Neutrophil (primary cell): ENCODE data around the gene C11orf54.

Experiments
- H3K27ac ChIP-seq: fragments of 200-600 bp; sonication (generic); 2 replicates; pipeline ENCODE4 v1.5.1; 2016; ENCODE audit warnings: mild to moderate bottlenecking, moderate library complexity
- H3K27me3 ChIP-seq: fragments of 200-600 bp; sonication (generic); 2 replicates; pipeline ENCODE4 v1.6.0; 2016; ENCODE audit warnings: mild to moderate bottlenecking
- H3K36me3 ChIP-seq: fragments of 200-600 bp; sonication (generic); 2 replicates; pipeline ENCODE4 v1.5.1; 2017
- H3K4me1 ChIP-seq, 2 experiments: fragments of 200-600 bp in 1 of 2; sonication (generic) in 1 of 2; 1 replicate in 1 of 2; 2 replicates in 1 of 2; pipeline versions ENCODE4 v1.5.1 to v1.6.1; 2013 to 2016; ENCODE audit warnings: low read depth in 1 of 2, low read length in 1 of 2, mild to moderate bottlenecking in 1 of 2, moderate library complexity in 1 of 2; ENCODE audit not compliant: control insufficient read depth in 1 of 2, insufficient read depth in 1 of 2
- H3K4me3 ChIP-seq, 2 experiments: fragments of 200-600 bp in 1 of 2; sonication (generic) in 1 of 2; 1 replicate in 1 of 2; 2 replicates in 1 of 2; pipeline ENCODE4 v1.5.1; 2013 to 2016; ENCODE audit warnings: low read depth in 1 of 2, low read length in 1 of 2, mild to moderate bottlenecking in 1 of 2, moderate library complexity in 1 of 2
- H3K9me3 ChIP-seq: fragments of 200-600 bp; sonication (generic); 2 replicates; pipeline ENCODE4 v1.5.1; 2016
- TF ChIP-seq, protein P1 (sequence below): fragments of 200-600 bp; sonication (generic); IDR thresholded peaks from 2 replicates; pipeline ENCODE4 v1.5.1; 2016; ENCODE audit warnings: antibody characterized with exemption

C11orf54 gene

DNA sequence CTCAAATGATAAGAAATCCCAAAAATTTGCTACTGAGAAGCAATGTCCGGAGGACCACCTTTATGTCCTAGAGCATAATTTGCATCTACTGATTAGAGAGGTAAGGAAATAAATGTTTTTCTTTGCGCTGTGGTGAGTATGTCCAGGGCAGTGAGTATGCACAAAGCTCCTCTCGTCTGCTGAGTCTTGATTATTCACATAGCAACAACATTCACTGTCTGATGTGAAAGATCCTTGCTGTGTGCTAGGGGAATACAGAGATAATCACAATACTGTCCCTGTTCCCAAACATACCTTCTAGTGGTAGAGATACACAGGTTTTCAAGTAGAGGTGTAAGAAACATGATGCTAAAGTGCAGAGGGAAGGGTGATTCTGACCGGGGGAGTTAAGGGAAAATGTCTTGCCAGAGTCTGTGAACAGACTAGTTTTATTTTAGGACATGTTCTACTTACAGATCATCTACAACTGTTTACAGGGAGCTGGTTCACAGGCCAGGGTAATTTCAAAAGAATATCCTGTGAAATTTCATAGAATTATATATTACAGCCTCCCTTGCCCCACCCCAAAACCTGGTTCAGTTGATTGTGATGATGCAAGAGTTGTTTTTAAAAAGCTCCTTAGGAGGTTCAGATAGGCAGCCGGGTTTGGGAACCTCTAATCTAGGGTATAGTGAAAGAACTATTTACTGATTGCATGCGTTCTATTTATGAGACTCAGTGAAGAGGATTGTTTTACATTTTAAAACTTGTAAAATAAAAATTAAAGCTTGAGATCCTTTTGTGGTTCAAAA lies 55.2 kb downstream of the C11orf54 start:
- no peak overlapping the region for H3K27ac ChIP-seq
- H3K36me3 ChIP-seq, result peaks cover 95% of the 10 kb centered on the region
- H3K4me3 ChIP-seq, result no peak overlapping the region
- H3K27me3 ChIP-seq, result no peaks in the 10 kb centered on the region
- no peaks in the 10 kb centered on the region for H3K4me1 ChIP-seq
- TF ChIP-seq, protein P1, sequence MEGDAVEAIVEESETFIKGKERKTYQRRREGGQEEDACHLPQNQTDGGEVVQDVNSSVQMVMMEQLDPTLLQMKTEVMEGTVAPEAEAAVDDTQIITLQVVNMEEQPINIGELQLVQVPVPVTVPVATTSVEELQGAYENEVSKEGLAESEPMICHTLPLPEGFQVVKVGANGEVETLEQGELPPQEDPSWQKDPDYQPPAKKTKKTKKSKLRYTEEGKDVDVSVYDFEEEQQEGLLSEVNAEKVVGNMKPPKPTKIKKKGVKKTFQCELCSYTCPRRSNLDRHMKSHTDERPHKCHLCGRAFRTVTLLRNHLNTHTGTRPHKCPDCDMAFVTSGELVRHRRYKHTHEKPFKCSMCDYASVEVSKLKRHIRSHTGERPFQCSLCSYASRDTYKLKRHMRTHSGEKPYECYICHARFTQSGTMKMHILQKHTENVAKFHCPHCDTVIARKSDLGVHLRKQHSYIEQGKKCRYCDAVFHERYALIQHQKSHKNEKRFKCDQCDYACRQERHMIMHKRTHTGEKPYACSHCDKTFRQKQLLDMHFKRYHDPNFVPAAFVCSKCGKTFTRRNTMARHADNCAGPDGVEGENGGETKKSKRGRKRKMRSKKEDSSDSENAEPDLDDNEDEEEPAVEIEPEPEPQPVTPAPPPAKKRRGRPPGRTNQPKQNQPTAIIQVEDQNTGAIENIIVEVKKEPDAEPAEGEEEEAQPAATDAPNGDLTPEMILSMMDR, result no peak
- H3K9me3 ChIP-seq, result no peaks in the 10 kb centered on the region

DNA sequence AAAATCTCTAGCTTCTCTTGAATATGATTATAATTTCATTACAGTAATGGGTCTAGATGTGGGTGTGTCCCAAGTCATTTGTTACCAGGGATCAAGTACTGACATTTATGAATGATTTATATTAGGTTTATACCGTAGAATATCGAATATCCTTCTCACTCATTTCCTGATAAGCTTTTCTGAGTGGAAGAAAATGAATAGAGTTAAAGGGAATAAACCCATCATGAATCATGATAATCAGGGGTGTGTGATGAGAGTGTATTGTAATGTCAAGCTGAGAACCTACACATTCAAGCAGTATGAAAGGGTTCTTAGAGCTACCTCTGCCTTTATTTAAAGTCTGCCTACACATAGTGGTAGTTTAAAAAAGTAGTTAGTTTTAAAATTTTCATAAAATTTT lies 59.9 kb downstream of the C11orf54 start:
- Histone ChIP-seq H3K27ac (no peak overlapping the region), H3K4me1 (no peaks in the 10 kb centered on the region), H3K4me3 (no peak overlapping the region), H3K27me3 (no peaks in the 10 kb centered on the region), H3K9me3 (no peaks in the 10 kb centered on the region), H3K36me3 (peaks cover 95% of the 10 kb centered on the region)
- TF ChIP-seq, protein P1, result no peak

DNA sequence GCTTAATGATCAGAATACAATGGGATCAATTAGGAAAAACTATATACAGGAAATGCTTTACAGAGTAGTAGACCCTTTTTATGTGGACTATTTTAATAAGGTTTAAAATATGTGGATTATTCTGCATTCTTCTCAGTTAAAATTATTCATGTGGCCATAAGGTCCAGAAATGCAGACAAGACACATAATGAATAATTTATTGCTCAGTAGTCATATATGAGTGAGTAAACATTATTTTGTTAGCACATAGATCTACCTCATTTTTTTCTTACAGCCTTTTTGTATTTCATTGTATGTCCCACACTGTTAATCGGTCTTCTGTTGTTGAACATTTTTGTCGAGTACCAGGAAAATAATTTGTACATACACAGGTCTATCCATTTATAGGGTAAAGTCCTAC lies 63.4 kb downstream of the C11orf54 start:
- Histone ChIP-seq H3K27me3 (no peaks in the 10 kb centered on the region), H3K36me3 (peaks cover 94% of the 10 kb centered on the region), H3K9me3 (no peaks in the 10 kb centered on the region), H3K4me3 (no peak overlapping the region), H3K4me1 (no peaks in the 10 kb centered on the region), H3K27ac (no peak overlapping the region)
- TF ChIP-seq, protein P1, result no peak

DNA sequence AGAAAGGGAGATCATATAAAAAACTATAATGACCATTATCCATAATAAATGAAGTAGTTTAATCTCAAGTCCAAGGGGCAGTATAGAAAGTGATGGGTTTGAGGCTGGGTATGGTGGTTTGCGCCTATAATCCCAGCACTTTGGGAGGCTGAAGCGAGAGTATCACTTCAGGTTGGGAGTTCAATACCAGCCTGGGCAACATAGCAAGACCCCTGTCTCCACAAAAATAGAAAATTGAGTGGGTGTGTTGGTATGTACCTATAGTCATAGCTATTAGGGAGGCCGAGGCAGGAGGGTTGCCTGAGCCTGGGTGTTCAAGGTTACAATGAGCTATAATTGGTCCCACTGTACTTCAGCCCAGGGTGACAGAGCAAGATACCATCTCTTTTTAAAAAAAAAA lies 66.5 kb downstream of the C11orf54 start:
- H3K9me3 ChIP-seq, result no peaks in the 10 kb centered on the region
- no peaks in the 10 kb centered on the region for H3K4me1 ChIP-seq
- H3K36me3 ChIP-seq, result peaks cover 96% of the 10 kb centered on the region
- H3K27ac ChIP-seq, result no peak overlapping the region
- TF ChIP-seq, protein P1, result no peak
- H3K4me3 ChIP-seq, result no peak overlapping the region
- no peaks in the 10 kb centered on the region for H3K27me3 ChIP-seq

DNA sequence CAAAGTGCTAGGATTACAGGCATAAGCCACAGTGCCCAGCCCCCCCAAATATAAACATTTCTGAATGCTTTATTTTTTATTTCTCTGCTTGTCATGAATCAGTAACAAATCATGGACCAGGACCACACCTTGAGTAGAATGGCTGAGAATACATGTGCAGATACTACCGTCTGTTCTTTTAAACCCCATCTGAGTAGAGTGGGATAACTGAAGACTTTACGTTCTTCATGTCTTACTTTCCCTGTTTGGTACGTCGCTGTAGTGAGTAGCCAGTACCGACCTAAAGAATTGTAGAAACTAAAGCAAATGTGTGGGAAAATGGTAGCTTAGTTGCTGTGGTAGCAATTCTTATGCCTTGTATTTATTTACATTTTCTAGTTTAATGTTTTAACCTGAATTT lies 72.5 kb downstream of the C11orf54 start:
- Histone ChIP-seq H3K9me3 (no peaks in the 10 kb centered on the region), H3K36me3 (peaks cover 71% of the 10 kb centered on the region), H3K27ac (no peak overlapping the region), H3K4me1 (no peaks in the 10 kb centered on the region), H3K4me3 (no peak overlapping the region), H3K27me3 (no peaks in the 10 kb centered on the region)
- TF ChIP-seq, protein P1, result no peak
